Activated naive CD8-positive, alpha-beta T cell treated with anti-CD3 and anti-CD28 coated beads, Interleukin-2, amount 10 ng/mL, durations not matched to agents 7 days and 5 days (primary cell): ENCODE results near the gene TWF2. TPM values are rescaled to one million over a fixed set of nuclear protein-coding genes. Genes with fewer than 3 reads are reported as not detected.
A peak's percentile ranks its signal among the peaks of the same experiment; 100 is the strongest.

Experiments
- ATAC-seq: fragments of 150-1000 bp; cut with Tn5 transposase; one replicate; pipeline ENCODE4 v1.10.0; 2021; ENCODE audit warnings: low read depth, moderate library complexity
- POLR2A ChIA-PET: fragments of 350-600 bp; sonication (Branson Sonifier 250); formaldehyde crosslinking; loops from one replicate; lab custom pipeline; 2021; ENCODE audit warnings: antibody characterized with exemption; lab: Charles Lee
- DNase-seq: peaks from one replicate; pipeline ENCODE4 v3.0.0; 2021
- H3K27ac Mint-ChIP-seq: one replicate; pipeline ENCODE4 v1.8.0; 2022; ENCODE audit warnings: mild to moderate bottlenecking, mixed read lengths
- H3K27me3 Mint-ChIP-seq: one replicate; pipeline ENCODE4 v1.8.0; 2022; ENCODE audit warnings: mild to moderate bottlenecking, moderate library complexity, mixed read lengths
- H3K36me3 Mint-ChIP-seq: one replicate; pipeline ENCODE4 v1.8.0; 2021; ENCODE audit warnings: mild to moderate bottlenecking, mixed read lengths
- H3K4me1 Mint-ChIP-seq: one replicate; pipeline ENCODE4 v1.8.0; 2021; ENCODE audit warnings: mixed read lengths
- H3K4me3 Mint-ChIP-seq: one replicate; pipeline ENCODE4 v1.8.0; 2022; ENCODE audit warnings: mild to moderate bottlenecking, moderate library complexity, mixed read lengths
- H3K9me3 Mint-ChIP-seq: one replicate; pipeline ENCODE4 v1.8.0; 2021; ENCODE audit warnings: mixed read lengths
- total RNA-seq, 2 experiments: library from RNA; stranded (reverse); gene quantifications; one replicate each; pipeline ENCODE4 v1.2.3, GENCODE V29; 2021

TWF2 gene
- total RNA-seq, 2 experiments from 2014 or later, result 118 to 122 TPM

- no peaks in the 10 kb centered on the region for H3K9me3 Mint-ChIP-seq
- no peak for DNase-seq
- no peaks in the 10 kb centered on the region for H3K27me3 Mint-ChIP-seq
- ATAC-seq, result no peak
- H3K27ac Mint-ChIP-seq, result peak overlapping the region; percentile 91
- peak overlapping the region; percentile 85 for H3K4me3 Mint-ChIP-seq
- H3K36me3 Mint-ChIP-seq, result peaks cover 25% of the 10 kb centered on the region
- peaks cover 61% of the 10 kb centered on the region for H3K4me1 Mint-ChIP-seq
- POLR2A ChIA-PET, result interaction anchor here (3.1 to 30.7 kb wide), 3 partner anchors 8 to 34 kb away, joined by 18 to 1053 read pairs (median 50); partner anchors contain the start of genes GLYCTK and WDR82
Observed at GRCh38 chr3:52243791-52244628, 5.1 kb upstream of the TWF2 start.

GRCh38 chr3:52242039-52242438 lies 3.1 kb upstream of the TWF2 start:
- DNase-seq, result no peak
- Mint-ChIP-seq H3K27me3 (no peaks in the 10 kb centered on the region), H3K36me3 (peaks cover 12% of the 10 kb centered on the region), H3K4me3 (peak overlapping the region; percentile 43), H3K4me1 (peaks cover 52% of the 10 kb centered on the region), H3K27ac (peak overlapping the region; percentile 79), H3K9me3 (no peaks in the 10 kb centered on the region)
- no peak for ATAC-seq
- POLR2A ChIA-PET, result interaction anchor here (6.5 to 30.7 kb wide), 2 partner anchors 10 to 36 kb away, joined by 158 to 1053 read pairs; partner anchors contain the start of genes GLYCTK and WDR82

GRCh38 chr3:52240886-52241370 lies 2.0 kb upstream of the TWF2 start:
- Mint-ChIP-seq H3K4me3 (peak overlapping the region; percentile 99), H3K27ac (peak overlapping the region; percentile 96), H3K27me3 (no peaks in the 10 kb centered on the region), H3K4me1 (peaks cover 53% of the 10 kb centered on the region), H3K9me3 (no peaks in the 10 kb centered on the region), H3K36me3 (peaks cover 14% of the 10 kb centered on the region)
- ATAC-seq (no peak), DNase-seq (peak; percentile 22)
- POLR2A ChIA-PET, result interaction anchor here (1.0 to 30.7 kb wide), 8 partner anchors 9 to 245 kb away, joined by 3 to 1053 read pairs (median 6); partner anchors contain the start of genes GLYCTK, RPL29, TLR9 and WDR82

- H3K4me1 Mint-ChIP-seq, result peaks cover 57% of the 10 kb centered on the region
Observed at GRCh38 chr3:52240059-52240885, 1.3 kb upstream of the TWF2 start.

GRCh38 chr3:52238193-52238760 lies 681 bp downstream of the TWF2 start:
- Mint-ChIP-seq H3K4me1 (peaks cover 55% of the 10 kb centered on the region), H3K27me3 (no peaks in the 10 kb centered on the region), H3K4me3 (peak overlapping the region; percentile 99), H3K27ac (peak overlapping the region; percentile 92), H3K9me3 (no peaks in the 10 kb centered on the region), H3K36me3 (peaks cover 22% of the 10 kb centered on the region)
- DNase-seq (no peak), ATAC-seq (no peak)
- POLR2A ChIA-PET, result interaction anchor here (0.6 to 30.7 kb wide), 7 partner anchors 14 to 242 kb away, joined by 3 to 1053 read pairs (median 4); partner anchors contain the start of genes GLYCTK, RPL29, TLR9 and WDR82

More at GRCh38 chr3:52240059-52240885, 1.3 kb upstream of the TWF2 start:
- Mint-ChIP-seq H3K4me3 (peak overlapping the region; percentile 99), H3K9me3 (no peaks in the 10 kb centered on the region), H3K36me3 (peaks cover 19% of the 10 kb centered on the region), H3K27me3 (no peaks in the 10 kb centered on the region), H3K27ac (peak overlapping the region; percentile 96)
- peak; percentile 59 for DNase-seq
- POLR2A ChIA-PET, result interaction anchor here (0.6 to 30.7 kb wide), 10 partner anchors 9 to 268 kb away, joined by 3 to 1053 read pairs (median 6); partner anchors contain the start of genes GLYCTK, RPL29, TLR9 and WDR82
- ATAC-seq, result peak; percentile 48

GRCh38 chr3:52237657-52238172 lies 1.2 kb downstream of the TWF2 start:
- Mint-ChIP-seq H3K27ac (peak overlapping the region; percentile 92), H3K36me3 (peaks cover 22% of the 10 kb centered on the region), H3K4me3 (peak overlapping the region; percentile 99), H3K27me3 (no peaks in the 10 kb centered on the region), H3K4me1 (peaks cover 54% of the 10 kb centered on the region), H3K9me3 (no peaks in the 10 kb centered on the region)
- POLR2A ChIA-PET, result interaction anchor here (0.9 to 30.7 kb wide), 5 partner anchors 8 to 242 kb away, joined by 3 to 1053 read pairs (median 128); partner anchors contain the start of genes GLYCTK, PPM1M, RPL29 and TLR9
- ATAC-seq (no peak), DNase-seq (peak; percentile 31)

- Mint-ChIP-seq H3K27ac (peak overlapping the region; percentile 76), H3K9me3 (no peaks in the 10 kb centered on the region), H3K36me3 (peaks cover 21% of the 10 kb centered on the region), H3K4me3 (peak overlapping the region; percentile 99), H3K4me1 (peaks cover 55% of the 10 kb centered on the region), H3K27me3 (no peaks in the 10 kb centered on the region)
- DNase-seq (peak; percentile 24), ATAC-seq (no peak)
- POLR2A ChIA-PET, result interaction anchor here (3.6 to 30.7 kb wide), 4 partner anchors 8 to 41 kb away, joined by 18 to 1053 read pairs (median 143); partner anchors contain the start of genes GLYCTK, PPM1M, TLR9 and WDR82
Observed at GRCh38 chr3:52237006-52237656, 1.8 kb downstream of the TWF2 start.

- ATAC-seq, result no peak
- Mint-ChIP-seq H3K27ac (peak overlapping the region; percentile 73), H3K4me1 (peaks cover 53% of the 10 kb centered on the region), H3K27me3 (no peaks in the 10 kb centered on the region), H3K9me3 (no peaks in the 10 kb centered on the region), H3K4me3 (peak overlapping the region; percentile 44), H3K36me3 (peaks cover 21% of the 10 kb centered on the region)
- no peak for DNase-seq
- POLR2A ChIA-PET, result interaction anchor here (0.7 to 30.7 kb wide), 5 partner anchors 9 to 74 kb away, joined by 3 to 1053 read pairs (median 128); partner anchors contain the start of genes GLYCTK, PPM1M, TLR9 and WDR82
Observed at GRCh38 chr3:52236424-52236886, 2.5 kb downstream of the TWF2 start.

- peaks cover 50% of the 10 kb centered on the region for H3K4me1 Mint-ChIP-seq
- H3K9me3 Mint-ChIP-seq, result no peaks in the 10 kb centered on the region
- POLR2A ChIA-PET, result interaction anchor here (0.5 to 30.7 kb wide), 7 partner anchors 8 to 735 kb away, joined by 3 to 1053 read pairs (median 5); partner anchors contain the start of genes GLYCTK, PPM1M, TLR9 and WDR82
- H3K36me3 Mint-ChIP-seq, result peaks cover 26% of the 10 kb centered on the region
- H3K4me3 Mint-ChIP-seq, result no peak overlapping the region
- no peaks in the 10 kb centered on the region for H3K27me3 Mint-ChIP-seq
- peak overlapping the region; percentile 68 for H3K27ac Mint-ChIP-seq
- ATAC-seq, result no peak
- DNase-seq, result no peak
Observed at GRCh38 chr3:52234516-52235447, 4.2 kb downstream of the TWF2 start.

- Mint-ChIP-seq H3K27me3 (no peaks in the 10 kb centered on the region), H3K27ac (peak overlapping the region; percentile 74), H3K9me3 (no peaks in the 10 kb centered on the region), H3K4me1 (peaks cover 48% of the 10 kb centered on the region), H3K36me3 (peaks cover 23% of the 10 kb centered on the region), H3K4me3 (peak overlapping the region; percentile 10)
- ATAC-seq (no peak), DNase-seq (no peak)
- POLR2A ChIA-PET, result interaction anchor here (1.3 to 30.7 kb wide), 5 partner anchors 9 to 44 kb away, joined by 3 to 1053 read pairs (median 18); partner anchors contain the start of genes GLYCTK, PPM1M, TLR9 and WDR82
Observed at GRCh38 chr3:52233968-52234367, 5.0 kb downstream of the TWF2 start.
